HEK293 (cell line): ENCODE results near the gene RHBG.

Source experiments
- CTCF ChIA-PET: fragments of 350-600 bp; formaldehyde crosslinking; extraction: SDS; loops from one replicate; lab custom pipeline; 2021; ENCODE audit warnings: antibody characterized with exemption; lab: Yijun Ruan, JAX
- POLR2A ChIA-PET: fragments of 300-600 bp; formaldehyde crosslinking; extraction: SDS; loops from one replicate; lab custom pipeline; 2020; ENCODE audit warnings: antibody characterized with exemption, inconsistent platforms; lab: Yijun Ruan, JAX
- H3K27ac ChIP-seq: fragments of 200-500 bp; sonication (Bioruptor generic); 2 replicates; pipeline ENCODE4 v1.5.1; 2014; ENCODE audit warnings: low read depth, low read length, control low read depth, inconsistent platforms; ENCODE audit errors: extremely low read depth
- H3K36me3 ChIP-seq, 2 experiments: fragments of 200-500 bp in 1 of 2; sonication (Bioruptor generic) in 1 of 2; 1 replicate in 1 of 2; 2 replicates in 1 of 2; pipeline ENCODE4 v1.5.1; 2014 to 2017; ENCODE audit warnings: inconsistent platforms in 2 of 2, low read length in 2 of 2; ENCODE audit not compliant: control insufficient read depth in 2 of 2, insufficient read depth in 1 of 2
- H3K4me1 ChIP-seq: fragments of 200-500 bp; sonication (Bioruptor generic); 2 replicates; pipeline ENCODE4 v1.5.1; 2014; ENCODE audit warnings: mild to moderate bottlenecking, low read length, inconsistent platforms; ENCODE audit not compliant: control insufficient read depth, insufficient read depth
- H3K4me3 ChIP-seq: 2 replicates; pipeline ENCODE4 v1.5.1; 2011; ENCODE audit warnings: low read depth, mild to moderate bottlenecking, control low read depth, low read length, moderate library complexity
- H3K9me3 ChIP-seq: fragments of 200-500 bp; sonication (Bioruptor generic); 2 replicates; pipeline ENCODE4 v1.5.1; 2014; ENCODE audit warnings: low read depth, low read length, inconsistent platforms; ENCODE audit not compliant: control insufficient read depth, insufficient read depth
- GLI4 ChIP-seq: fragments of 450-650 bp; formaldehyde crosslinking; IDR thresholded peaks from 2 replicates; pipeline ENCODE4 v1.5.1; 2016; ENCODE audit warnings: missing biosample characterization, missing genetic modification characterization
- KLF10 ChIP-seq: fragments of 450-650 bp; IDR thresholded peaks from 2 replicates; pipeline ENCODE4 v1.5.1; 2018; ENCODE audit warnings: missing biosample characterization, mild to moderate bottlenecking, missing genetic modification characterization
- KLF8 ChIP-seq: fragments of 450-650 bp; formaldehyde crosslinking; IDR thresholded peaks from 2 replicates; pipeline ENCODE4 v1.5.1; 2016; ENCODE audit warnings: missing biosample characterization, missing genetic modification characterization
- KLF9 ChIP-seq: fragments of 450-650 bp; formaldehyde crosslinking; IDR thresholded peaks from 2 replicates; pipeline ENCODE4 v1.5.1; 2016; ENCODE audit warnings: missing biosample characterization, missing genetic modification characterization, low read depth
- MEIS1 ChIP-seq: sonication (generic); formaldehyde crosslinking; IDR thresholded peaks from 2 replicates; pipeline ENCODE4 v1.8.1; 2022; ENCODE audit warnings: missing genetic modification reagents, mild to moderate bottlenecking, borderline replicate concordance
- PBX3 ChIP-seq: sonication (generic); formaldehyde crosslinking; IDR thresholded peaks from 2 replicates; pipeline ENCODE4 v1.8.1; 2022; ENCODE audit warnings: mild to moderate bottlenecking, moderate library complexity, missing genetic modification reagents
- PRDM6 ChIP-seq: fragments of 450-650 bp; formaldehyde crosslinking; IDR thresholded peaks from 2 replicates; pipeline ENCODE4 v1.5.1; 2017; ENCODE audit warnings: missing biosample characterization, missing genetic modification characterization
- SP7 ChIP-seq: fragments of 450-650 bp; formaldehyde crosslinking; IDR thresholded peaks from 2 replicates; pipeline ENCODE4 v1.5.1; 2016; ENCODE audit warnings: missing biosample characterization, missing genetic modification characterization
- WT1 ChIP-seq: fragments of 450-650 bp; formaldehyde crosslinking; IDR thresholded peaks from 2 replicates; pipeline ENCODE4 v1.5.1; 2016; ENCODE audit warnings: missing biosample characterization, missing genetic modification characterization
- YY1 ChIP-seq: fragments of 450-650 bp; formaldehyde crosslinking; IDR thresholded peaks from 2 replicates; pipeline ENCODE4 v1.5.1; 2018; ENCODE audit warnings: missing biosample characterization, missing genetic modification characterization
- ZBTB49 ChIP-seq: fragments of 450-650 bp; formaldehyde crosslinking; IDR thresholded peaks from 2 replicates; pipeline ENCODE4 v1.5.1; 2016; ENCODE audit warnings: missing biosample characterization, missing genetic modification characterization, low read depth
- ZNF133 ChIP-seq: fragments of 450-650 bp; formaldehyde crosslinking; IDR thresholded peaks from 2 replicates; pipeline ENCODE4 v1.5.1; 2016; ENCODE audit warnings: missing biosample characterization, missing genetic modification characterization
- ZNF146 ChIP-seq: fragments of 450-650 bp; formaldehyde crosslinking; IDR thresholded peaks from 2 replicates; pipeline ENCODE4 v1.5.1; 2016; ENCODE audit warnings: missing biosample characterization, missing genetic modification characterization
- ZNF202 ChIP-seq: fragments of 450-650 bp; formaldehyde crosslinking; IDR thresholded peaks from 2 replicates; pipeline ENCODE4 v1.5.1; 2016; ENCODE audit warnings: missing biosample characterization, missing genetic modification characterization, borderline replicate concordance
- ZNF280C ChIP-seq: fragments of 450-650 bp; formaldehyde crosslinking; IDR thresholded peaks from 2 replicates; pipeline ENCODE4 v1.5.1; 2016; ENCODE audit warnings: missing biosample characterization, missing genetic modification characterization
- ZNF324 ChIP-seq: fragments of 450-650 bp; formaldehyde crosslinking; IDR thresholded peaks from 2 replicates; pipeline ENCODE4 v1.5.1; 2016; ENCODE audit warnings: missing biosample characterization, missing genetic modification characterization
- ZNF354C ChIP-seq: fragments of 450-650 bp; formaldehyde crosslinking; IDR thresholded peaks from 2 replicates; pipeline ENCODE4 v1.5.1; 2016; ENCODE audit warnings: missing biosample characterization, missing genetic modification characterization, low read depth, borderline replicate concordance
- ZNF473 ChIP-seq: fragments of 450-650 bp; formaldehyde crosslinking; IDR thresholded peaks from 2 replicates; pipeline ENCODE4 v1.5.1; 2017; ENCODE audit warnings: missing biosample characterization, missing genetic modification characterization
- ZNF560 ChIP-seq: fragments of 450-650 bp; formaldehyde crosslinking; IDR thresholded peaks from 2 replicates; pipeline ENCODE4 v1.5.1; 2017; ENCODE audit warnings: missing biosample characterization, missing genetic modification characterization, borderline replicate concordance
- ZNF623 ChIP-seq: fragments of 450-650 bp; formaldehyde crosslinking; IDR thresholded peaks from 2 replicates; pipeline ENCODE4 v1.5.1; 2016; ENCODE audit warnings: missing biosample characterization, missing genetic modification characterization
- ZNF629 ChIP-seq: fragments of 450-650 bp; formaldehyde crosslinking; IDR thresholded peaks from 2 replicates; pipeline ENCODE4 v1.5.1; 2017; ENCODE audit warnings: missing biosample characterization, missing genetic modification characterization
- ZNF664 ChIP-seq: fragments of 450-650 bp; formaldehyde crosslinking; IDR thresholded peaks from 2 replicates; pipeline ENCODE4 v1.5.1; 2016; ENCODE audit warnings: missing biosample characterization, missing genetic modification characterization
- ZNF777 ChIP-seq: fragments of 450-650 bp; formaldehyde crosslinking; IDR thresholded peaks from 2 replicates; pipeline ENCODE4 v1.5.1; 2017; ENCODE audit warnings: missing biosample characterization, missing genetic modification characterization, borderline replicate concordance
- ZSCAN30 ChIP-seq: fragments of 450-650 bp; IDR thresholded peaks from 2 replicates; pipeline ENCODE4 v1.5.1; 2018; ENCODE audit warnings: missing biosample characterization, mild to moderate bottlenecking, missing genetic modification characterization, moderate library complexity

RHBG gene

GRCh38 chr1:156421062-156421938, 52.3 kb downstream of the RHBG start (continued):
- TF ChIP-seq PBX3 (CRISPR knock-in tag) (no peak), ZNF777 (tag by site-specific recombination) (no peak), ZNF146 (tag by site-specific recombination) (0 out of 2 replicates have a peak, but pooled peaks have one; percentile 5), ZNF560 (tag by site-specific recombination) (no peak), ZSCAN30 (peak; percentile 75), KLF9 (tag by site-specific recombination) (peak; percentile 76; the same call in 1 of the 2 replicates), PRDM6 (tag by site-specific recombination) (no peak), MEIS1 (CRISPR knock-in tag) (no peak), ZNF623 (tag by site-specific recombination) (peak; percentile 93), ZNF473 (no peak)

GRCh38 chr1:156421939-156422601, 53.1 kb downstream of the RHBG start:
- TF ChIP-seq ZNF354C (tag by site-specific recombination) (no peak), GLI4 (tag by site-specific recombination) (no peak), ZNF133 (tag by site-specific recombination) (no peak), WT1 (tag by site-specific recombination) (0 out of 2 replicates have a peak, but pooled peaks have one; percentile 1), KLF10 (tag by site-specific recombination) (0 out of 2 replicates have a peak, but pooled peaks have one; percentile 5), ZNF629 (0 out of 2 replicates have a peak, but pooled peaks have one; percentile 30)
- Histone ChIP-seq H3K36me3 (no peaks in the 10 kb centered on the region), H3K9me3 (no peaks in the 10 kb centered on the region), H3K27ac (no peak overlapping the region), H3K4me1 (peaks cover 2% of the 10 kb centered on the region; the same call in 1 of the 2 replicates), H3K4me3 (no peak overlapping the region)
- POLR2A ChIA-PET, result interaction anchor here (0.7 to 1.0 kb wide), 3 partner anchors 9 to 68 kb away, joined by 3 to 9 read pairs (median 3); no protein-coding TSS in a partner anchor
- CTCF ChIA-PET, result interaction anchor here (0.7 to 2.6 kb wide), 4 partner anchors 9 to 36 kb away, joined by 3 to 12 read pairs (median 7); no protein-coding TSS in a partner anchor

GRCh38 chr1:156422602-156423091, 53.6 kb downstream of the RHBG start:
- Histone ChIP-seq H3K9me3 (no peaks in the 10 kb centered on the region), H3K36me3 (no peaks in the 10 kb centered on the region), H3K27ac (no peak overlapping the region), H3K4me1 (peaks cover 2% of the 10 kb centered on the region; the same call in 1 of the 2 replicates), H3K4me3 (no peak overlapping the region)
- ChIA-PET POLR2A (no interaction called here), CTCF (interaction anchor here (1.1 to 2.6 kb wide), 5 partner anchors 18 to 37 kb away, joined by 3 to 12 read pairs (median 5); no protein-coding TSS in a partner anchor)
- TF ChIP-seq SP7 (tag by site-specific recombination) (no peak), ZBTB49 (tag by site-specific recombination) (no peak), ZNF324 (no peak), YY1 (tag by site-specific recombination) (no peak), ZNF202 (tag by site-specific recombination) (no peak), ZNF664 (tag by site-specific recombination) (no peak), KLF8 (tag by site-specific recombination) (no peak), ZNF280C (no peak)
